ENCODE measurements around the gene PLCG2.
"Not testable (repeated sequence)": the region's sequence is repeated elsewhere in the genome, so short reads cannot be mapped to it uniquely, and the experiment has no call there.

The PLCG2 gene

DNA sequence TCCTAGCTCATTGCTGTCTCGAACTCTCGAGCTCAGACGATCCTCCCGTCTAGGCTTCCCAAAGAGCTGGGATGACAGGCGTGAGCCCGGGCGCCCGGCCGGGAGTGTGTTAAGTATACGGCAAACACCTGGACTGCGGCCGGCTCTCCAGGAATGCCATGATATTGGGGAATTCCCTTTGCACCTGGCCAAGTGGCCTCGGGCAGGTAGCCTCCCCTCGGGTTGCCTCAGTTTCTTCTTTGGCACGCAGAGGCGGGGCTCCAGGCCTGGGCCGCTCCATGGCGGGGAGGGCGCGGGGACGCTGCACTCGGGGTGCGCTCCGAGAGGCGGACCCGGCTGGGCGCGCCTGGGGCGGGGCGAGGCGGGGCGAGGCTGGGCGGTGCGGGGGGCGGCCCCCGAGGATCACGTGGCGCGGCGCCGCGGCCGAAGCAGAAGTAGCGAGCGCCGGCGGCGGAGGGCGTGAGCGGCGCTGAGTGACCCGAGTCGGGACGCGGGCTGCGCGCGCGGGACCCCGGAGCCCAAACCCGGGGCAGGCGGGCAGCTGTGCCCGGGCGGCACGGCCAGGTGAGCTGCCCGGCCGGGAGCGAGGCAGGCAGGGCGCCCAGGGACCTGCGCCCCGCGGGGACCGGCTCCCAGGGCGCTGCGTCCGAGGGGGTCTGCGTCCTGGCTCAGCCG, at the start of gene PLCG2:
Gene PLCG2 (plus strand): TSS at position 431 of the 675 bp plus-strand sequence. CDS start 6,699 bp downstream, outside the sequence.
- DNase-seq: peak; percentile 79

DNA sequence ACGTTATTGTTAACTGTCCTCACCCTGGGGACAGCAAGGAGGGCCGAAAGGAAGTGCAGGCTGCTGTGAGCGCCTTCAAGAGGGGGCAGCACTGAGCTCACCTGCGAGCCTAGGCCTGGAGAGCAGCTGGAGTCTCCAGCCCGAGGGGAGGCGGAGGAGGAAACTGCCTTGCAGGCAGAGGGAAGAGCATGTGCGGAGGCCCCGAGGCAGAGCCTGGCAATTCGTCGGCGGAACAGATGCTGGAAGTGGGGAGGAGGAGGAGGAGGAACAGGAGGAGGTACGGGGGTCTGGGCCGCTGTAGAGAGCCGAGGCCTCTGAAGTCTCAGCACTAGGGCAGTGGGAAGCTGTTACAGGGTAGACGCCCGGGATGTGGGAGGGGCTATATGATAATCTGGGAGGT, 49.6 kb upstream of the PLCG2 start:
- DNase-seq: no peak

DNA sequence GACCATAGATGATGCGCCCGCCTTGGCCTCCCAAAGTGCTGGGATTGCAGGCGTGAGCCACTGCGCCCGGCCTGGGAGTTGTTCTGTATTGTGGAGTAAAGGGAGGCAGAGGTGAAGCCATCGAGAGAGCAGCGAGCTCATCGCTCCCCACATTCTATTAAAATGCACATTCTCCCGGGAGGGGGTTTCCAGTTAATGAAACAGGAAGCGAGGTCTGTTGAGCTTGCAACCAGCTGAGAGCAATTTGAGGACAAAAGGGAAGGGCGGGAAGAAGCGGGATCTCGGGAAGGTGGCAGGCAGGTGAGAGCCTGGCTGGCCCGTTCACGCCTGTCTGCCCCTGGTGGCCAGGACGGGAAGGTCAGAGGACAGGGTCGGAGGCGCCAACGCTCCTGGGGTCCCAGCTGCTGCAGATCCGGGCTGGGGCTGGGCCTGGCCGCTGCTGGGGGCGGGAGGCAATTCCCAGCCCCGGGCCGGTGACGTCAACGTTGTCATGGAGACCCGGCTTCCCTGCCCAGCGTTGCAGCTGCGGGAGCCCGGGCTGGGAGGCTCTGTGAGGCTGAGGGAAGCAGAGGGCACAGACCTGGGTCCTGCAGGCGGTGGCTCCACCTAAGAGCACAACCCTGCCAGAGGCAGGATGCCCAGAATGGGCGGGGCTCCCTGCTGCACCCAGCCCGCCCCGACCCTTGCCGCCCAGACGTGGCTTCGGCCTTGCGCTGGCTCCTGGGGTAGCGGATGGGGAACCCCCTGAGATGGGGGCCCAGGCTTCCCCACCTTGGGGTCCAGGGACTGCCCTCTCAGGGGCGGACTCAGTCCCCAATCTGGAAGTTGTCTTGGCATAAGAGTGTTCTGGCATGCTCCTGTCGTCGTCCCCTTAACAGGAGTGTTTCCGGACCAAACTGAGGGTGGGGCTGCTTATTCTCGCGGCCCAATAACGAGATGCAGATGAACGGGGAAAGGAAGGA, 48.7 kb upstream of the PLCG2 start:
- peak; percentile 47 for DNase-seq

DNA sequence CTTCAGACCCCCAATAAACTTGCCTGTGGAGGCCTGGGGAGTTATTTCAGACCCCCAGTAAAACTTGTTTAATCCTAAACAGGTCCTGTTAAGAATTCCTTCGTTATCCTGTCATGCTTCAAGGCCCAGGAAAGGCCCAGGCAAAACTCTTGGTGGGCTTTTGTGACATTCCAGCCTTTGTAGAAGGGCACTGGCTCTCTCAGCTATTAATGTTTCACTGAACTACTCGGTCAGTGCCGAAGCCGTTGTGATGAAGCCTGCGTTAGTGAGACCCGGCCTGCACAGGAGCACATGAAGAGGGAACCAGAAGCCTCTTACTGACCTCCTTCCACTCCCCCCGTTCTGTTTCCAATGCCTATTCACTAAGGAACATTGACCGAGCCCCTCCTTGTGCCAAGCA, 47.4 kb upstream of the PLCG2 start:
- no peak for DNase-seq

DNA sequence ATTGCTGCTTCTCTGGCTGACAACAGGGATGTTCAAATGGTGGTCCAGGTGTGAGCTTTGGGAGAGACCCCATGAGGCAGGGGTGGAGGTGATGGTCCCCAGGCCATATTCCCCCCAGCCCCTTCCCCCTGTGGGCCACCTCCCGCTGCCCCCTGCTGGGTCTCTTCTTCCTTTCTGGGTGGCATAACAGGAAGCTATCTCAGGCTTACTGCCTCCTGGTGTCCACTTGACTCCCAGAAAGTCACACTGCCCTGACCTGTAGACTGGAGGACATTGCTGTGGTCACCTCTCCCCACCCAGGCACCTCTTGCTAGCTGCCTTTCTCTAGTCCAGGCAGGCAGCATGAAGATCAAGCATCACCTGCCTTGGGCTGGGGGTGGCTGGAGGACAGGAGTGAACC, 46.4 kb upstream of the PLCG2 start:
- DNase-seq: no peak

DNA sequence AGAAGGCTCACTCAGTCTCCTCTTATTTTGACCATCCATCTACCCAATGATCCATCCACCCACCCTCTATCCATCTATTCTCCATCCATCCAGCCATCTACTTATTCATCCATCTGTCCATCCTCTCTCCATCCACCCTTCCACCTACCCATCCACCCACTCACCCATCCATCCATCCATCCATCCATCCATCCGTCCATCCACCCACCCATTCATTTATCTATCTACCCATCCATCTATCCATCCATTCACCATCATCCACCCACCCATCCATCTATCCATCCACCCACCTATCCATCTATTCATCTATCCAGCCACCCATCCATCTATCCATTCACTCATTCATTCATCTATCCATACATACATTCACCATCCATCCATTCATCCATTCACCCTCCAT, 45.8 kb upstream of the PLCG2 start:
- DNase-seq: no peak

DNA sequence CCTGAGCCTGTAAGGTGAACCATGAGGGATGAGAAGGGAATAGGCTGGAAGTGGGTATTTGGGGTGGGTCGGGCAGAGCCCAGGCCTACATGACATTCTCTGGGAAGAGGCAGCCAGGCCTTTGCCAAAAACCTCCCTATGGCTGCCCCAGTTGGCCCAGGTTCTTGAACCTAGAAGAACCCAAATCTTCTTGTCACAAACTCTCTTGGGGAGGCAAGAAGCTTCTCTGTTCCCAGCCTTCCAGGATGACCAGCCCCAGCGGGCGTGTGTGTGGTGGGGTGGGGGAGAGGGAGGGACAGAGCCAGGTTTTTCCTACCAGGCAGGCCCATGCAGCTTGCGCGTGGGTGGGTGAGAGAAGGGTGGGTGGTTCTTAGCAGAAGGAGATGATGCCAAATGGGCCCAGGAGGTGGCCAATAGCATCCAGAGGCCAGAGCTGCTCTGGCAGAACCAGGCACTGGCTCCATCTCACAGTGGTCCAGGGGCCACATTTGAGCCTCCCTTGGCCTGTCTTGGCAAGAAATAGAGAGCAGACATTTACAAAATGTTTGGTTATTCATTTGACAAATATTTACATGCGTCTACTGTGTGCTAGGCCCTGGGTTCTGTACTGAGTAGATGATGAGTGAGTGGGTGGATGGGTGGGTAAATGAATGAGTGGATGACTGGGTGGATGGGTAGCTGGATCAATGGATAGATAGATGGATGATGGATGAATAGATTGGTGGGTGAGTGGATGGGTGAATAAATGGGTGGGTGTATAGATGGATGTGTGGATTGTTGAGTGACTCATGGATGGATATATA, 44.3 kb upstream of the PLCG2 start:
- DNase-seq: no peak

DNA sequence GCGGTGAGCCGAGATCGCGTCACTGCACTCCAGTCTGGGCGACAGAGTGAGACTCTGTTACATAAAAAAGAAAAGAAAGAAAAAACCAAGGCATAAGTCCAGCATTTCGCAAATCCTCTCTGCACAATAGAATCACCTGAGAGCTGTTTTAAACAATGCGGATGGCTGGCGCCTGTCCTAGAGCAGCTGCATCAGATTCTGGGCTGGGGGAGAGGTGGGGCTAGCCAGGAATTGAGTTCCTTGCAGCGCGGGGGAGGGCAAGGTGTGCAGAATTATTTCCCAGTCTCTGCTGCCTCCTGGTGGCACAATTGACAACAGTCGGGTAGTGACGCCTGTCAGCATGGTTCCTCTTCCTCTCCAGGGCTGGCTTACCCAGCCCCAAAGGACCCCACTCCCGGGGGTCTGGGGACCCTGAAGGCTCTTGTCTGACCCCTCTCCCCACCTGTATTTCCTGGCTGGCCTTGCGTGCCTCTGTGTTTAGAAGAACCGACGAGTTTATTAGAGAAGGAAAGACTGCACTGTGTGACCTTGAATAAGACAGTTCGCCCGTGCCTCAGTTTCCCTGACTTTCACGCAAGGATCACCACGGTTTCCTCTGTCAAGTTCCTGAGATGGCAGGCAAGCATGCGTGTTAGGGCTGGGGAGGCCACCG, 41.1 kb upstream of the PLCG2 start:
- peak; percentile 84 for DNase-seq

DNA sequence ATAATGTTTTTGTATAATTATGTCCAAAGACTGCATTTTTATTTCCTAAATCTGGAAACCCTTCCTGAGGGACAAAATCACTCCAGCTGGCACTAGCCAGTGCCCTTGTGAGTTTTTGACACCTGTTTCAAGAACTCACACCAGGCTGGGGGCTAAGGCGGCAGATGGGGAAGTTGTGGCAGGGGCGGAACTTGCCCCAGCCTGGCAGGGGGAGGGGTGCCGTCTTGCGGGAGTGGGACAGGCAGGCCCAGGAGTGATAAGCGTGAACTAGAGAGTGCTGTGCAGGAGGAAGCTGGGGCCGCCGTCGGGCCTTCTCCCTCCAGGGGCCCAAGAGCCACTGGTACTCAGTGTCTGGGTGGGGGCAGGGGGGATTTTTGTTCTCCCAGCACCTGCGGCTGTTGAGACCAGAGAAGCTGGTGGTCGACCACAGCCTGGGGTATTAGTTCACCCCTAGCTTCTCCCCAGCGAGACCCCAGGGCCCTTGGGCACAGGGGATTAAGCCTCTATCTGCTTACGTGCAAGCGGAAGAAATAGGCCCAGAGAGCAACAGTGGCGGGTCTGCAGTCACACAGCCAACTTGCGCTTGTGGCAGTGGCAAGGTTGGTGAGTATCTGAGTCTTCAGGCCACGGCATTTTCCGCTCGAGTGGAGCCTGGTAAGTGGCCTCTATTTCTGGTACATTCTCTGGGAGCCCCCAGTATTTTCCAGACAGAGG, 40.2 kb upstream of the PLCG2 start:
- peak; percentile 80 for DNase-seq

DNA sequence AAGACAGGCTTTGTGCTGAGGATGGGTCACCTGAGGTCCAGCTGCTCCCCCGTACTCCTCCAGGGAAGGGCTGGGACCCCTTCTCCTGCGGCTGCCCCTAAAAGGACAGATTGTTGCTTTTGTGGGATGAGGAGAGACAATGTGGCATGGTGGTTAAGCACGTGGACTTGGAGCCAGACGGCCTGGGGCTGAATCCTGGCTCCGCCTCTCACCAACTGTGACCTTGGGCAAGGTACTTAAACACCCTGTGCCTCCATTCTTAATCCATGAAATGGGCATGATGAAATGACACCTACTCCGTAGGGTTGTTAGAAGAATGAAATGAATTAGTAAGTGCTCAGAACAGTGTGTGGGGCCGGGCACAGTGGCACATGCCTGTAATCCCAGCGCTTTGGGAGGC, 39.6 kb upstream of the PLCG2 start:
- DNase-seq: no peak

DNA sequence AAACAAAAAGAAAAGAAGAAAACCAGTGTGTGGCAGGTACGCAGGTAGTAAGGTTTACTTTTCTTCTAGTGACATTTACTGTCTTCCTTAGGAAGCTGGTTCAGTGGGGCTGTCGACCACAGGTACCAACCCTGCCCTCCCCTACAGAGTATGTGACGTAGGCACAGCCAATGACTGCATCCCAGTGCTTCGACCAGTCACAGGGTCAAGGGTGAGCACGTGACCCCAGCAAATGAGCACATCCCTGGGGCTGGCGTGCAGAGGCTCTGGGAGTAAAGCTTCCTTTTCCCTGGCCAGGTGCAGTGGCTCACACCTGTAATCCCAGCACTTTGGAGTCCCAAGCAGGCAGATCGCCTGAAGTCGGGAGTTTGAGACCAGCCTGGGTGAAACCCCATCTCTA, 38.9 kb upstream of the PLCG2 start:
- DNase-seq: peak; percentile 42

DNA sequence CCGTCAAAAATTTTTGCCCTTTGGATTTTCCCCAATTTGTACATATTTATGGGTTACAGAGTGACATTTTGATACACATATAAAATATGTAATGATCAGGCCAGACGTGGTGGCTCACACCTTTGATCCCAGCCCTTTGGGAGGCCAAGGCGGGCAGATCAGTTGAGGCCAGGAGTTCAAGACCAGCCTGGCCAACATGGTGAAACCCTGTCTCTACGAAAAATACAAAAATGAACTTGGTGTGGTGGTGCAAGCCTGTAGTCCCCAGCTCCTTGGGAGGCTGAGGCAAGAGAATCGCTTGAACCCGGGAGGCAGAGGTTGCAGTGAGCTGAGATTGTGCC, 37.7 kb upstream of the PLCG2 start:
- DNase-seq: not testable (repeated sequence)

DNA sequence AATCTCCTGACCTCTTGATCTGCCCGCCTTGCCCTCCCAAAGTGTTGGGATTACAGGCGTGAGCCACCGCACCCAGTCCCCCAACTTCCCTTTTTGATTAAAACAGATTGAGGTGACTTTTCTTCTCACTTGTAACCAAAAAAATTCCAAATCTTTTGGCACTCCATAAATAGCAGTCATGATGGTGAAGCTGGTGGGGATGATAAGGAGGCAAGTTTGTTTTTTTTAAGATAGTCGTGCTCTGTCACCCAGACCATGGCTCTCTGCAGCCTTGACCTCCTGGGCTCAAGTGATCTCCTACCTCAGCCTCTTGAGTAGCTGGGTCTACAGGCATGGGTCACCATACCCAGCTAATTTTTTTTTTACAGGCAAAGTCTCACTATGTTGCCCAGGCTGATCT, 34.7 kb upstream of the PLCG2 start:
- no peak for DNase-seq

DNA sequence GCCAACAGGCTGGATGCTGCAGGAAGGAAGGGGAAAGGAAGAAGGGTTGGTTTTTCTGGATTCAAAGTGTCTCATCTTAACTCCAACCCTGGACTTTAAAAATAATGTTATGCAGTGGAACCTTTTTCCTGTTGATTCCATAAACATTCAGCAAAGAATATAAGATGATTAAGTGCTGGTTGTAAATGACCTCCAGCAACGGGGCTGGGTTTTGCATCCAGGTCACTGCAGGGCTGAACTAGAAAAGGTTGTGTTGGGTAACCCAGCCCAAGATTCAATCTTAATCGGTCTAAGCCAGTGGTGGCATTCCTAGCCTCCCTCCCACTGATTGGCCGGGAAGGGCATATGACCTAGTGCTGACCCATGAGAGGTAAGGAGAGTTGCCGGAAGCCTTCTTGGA, 34.2 kb upstream of the PLCG2 start:
- DNase-seq: no peak

DNA sequence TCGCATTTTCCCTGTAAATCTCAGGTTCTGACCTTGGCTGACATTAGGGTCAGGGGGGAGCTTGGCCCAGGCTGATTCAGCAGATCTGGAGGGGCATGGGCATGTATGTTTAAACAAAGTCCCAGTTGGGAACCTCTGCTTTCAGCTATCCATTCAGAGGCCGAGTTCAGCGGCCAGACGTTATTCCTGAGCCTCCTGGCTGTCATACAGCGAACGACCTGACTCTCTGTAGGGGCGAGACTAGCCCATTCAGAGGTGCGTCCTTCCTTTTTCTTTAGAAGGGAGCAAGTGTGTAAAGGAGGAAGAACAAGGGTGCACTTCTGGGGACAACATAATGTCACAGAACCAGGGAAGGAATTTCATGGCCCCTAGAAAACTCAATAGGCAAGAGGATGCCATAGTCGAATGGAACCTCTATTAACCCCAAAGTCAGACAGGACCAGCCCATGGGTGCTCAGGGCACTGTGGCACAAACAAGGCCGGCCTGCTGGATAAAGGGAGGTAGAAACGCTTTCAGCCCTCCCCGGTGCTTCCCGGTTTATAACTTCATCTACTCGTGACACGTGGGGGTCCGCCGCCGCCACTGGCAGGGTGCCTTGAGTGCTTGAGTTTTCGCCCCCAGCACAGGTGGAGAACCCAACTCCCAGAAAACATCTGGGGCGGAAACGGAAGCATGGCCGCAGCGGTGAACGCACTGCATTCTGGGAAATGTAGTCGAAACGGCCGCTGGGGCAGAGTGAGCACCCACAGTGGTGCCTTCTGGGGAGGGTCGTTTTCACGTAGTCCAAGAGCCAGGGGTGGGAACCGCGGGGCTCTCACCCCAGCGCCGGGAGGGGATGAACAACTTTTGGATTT, 33.2 kb upstream of the PLCG2 start:
- peak; percentile 72 for DNase-seq

DNA sequence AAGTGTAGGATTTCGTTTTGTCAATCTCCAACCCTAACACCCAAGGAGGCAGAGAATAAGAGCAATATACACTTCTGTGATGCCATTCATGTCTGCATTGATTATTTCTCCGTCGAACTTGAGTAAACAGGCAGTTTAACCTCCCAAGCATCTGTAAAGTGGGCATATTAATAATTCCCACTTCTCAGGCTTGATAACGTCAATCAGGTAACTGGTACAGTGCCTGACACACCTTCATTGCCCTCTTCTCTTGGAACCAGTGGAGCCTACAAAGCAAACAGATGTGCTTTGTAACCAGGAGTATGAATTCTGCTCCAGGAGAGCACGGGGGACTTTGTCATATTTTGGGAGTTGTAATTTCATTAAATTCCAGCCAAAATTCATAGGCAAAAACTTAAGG, 32.5 kb upstream of the PLCG2 start:
- DNase-seq: no peak

DNA sequence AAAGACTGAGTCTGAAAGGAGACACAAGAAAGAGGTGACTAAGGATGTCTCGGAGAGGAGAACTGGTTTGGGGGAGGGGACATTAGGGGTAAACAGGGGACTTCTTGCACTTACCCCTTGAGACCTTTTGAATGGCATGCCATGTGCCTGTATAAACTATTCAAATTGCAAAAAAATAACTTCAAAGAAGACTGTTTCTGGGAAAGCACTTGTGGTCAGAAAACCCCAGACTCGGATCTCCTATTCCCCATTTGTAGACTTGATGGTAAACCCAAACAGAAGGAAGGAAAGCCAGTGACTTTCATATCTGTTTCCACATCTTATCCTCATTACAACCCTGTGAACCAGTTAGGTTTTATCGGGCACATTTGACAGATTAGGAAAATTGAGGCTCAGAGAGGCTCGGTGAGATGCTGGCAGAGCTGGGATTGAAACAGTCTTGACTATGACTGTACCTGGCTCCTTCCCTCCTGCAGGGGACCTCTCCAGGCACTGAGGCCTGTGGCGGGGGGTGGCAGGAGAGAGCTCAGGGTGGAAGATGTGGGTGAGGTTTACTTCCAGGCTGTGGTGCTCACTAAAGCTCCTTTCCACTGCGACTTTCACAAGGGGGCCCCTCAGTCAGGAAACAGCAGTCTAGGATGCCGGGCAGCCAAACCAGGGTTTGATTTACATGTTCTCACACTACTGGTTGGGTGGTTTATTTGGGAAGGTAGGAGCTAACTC, 30.5 kb upstream of the PLCG2 start:
- DNase-seq: no peak

DNA sequence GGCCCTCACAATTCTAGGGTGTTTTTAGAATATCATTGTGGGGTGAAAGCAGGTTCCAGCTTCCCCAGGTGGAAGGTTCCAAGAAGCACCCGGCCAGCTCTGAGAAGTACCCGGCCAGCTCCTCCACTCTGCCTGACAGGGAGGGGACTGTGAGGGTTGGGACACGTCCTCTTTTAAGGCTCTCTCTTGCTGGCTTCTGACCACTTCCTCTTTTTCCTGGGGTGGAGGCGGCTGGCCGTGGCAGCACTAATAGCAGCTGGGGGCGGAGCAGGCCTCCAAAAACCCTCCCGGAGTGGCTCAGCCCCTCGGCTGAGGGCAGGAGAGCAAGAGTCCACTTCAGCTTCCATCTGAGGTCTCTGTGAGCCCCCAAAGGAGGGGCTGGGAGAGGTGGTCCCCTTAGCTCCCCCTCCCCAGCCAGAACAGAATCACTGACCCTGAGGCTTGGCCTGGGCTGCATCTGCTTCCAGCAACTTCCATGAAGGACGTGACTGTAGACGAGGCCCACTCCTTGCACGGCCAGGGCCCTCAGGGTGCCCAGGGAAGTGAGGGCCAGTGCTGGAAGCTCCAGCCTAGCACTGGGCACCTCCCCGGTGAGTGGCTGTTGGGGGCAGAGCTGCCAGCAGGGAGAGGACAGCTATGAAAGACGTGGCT, 26.7 kb upstream of the PLCG2 start:
- peak; percentile 80 for DNase-seq

DNA sequence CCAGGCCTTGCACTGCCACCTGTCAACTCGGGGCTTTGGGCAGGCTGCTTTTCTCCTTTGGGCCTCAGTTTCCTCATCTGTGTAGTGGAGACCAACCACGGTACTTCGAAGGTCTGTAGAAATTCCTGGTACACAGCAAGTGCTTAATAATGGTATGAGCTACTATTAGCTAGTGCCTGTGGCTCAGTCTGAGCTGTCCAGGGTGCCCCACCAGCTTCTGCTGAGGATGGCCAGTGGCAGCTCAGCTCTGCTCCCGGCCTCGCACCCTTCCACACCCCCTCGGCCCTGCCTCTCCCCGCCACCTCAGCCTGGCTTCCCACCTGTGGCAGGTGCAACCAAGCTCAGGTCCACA, 26.2 kb upstream of the PLCG2 start:
- no peak for DNase-seq

DNA sequence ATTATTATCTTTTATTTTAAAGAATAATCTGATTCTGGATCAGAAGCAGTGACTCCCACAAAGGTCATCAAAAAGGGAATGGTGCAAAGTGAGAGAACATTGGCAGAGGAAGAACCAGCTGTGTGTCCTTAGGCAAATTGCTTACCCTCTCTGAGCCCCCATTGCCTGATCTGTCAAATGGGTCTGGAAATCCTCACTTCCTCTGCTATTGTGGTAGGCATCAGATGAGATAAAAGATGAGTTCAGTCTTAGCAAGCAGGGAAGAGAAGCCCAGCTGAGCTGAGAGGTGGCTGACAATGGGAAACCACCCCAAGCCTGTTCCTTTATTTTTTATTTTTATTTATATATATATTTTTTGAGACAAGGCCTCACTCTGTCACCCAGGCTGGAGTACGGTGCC, 24.2 kb upstream of the PLCG2 start:
- no peak for DNase-seq

All from CD4-positive, alpha-beta T cell treated with Interleukin-15 for 1 hour (primary cell).